CD4-positive, alpha-beta T cell treated with Interleukin-4 for 4 hours (primary cell): Measurements from ENCODE around the gene LRRC75A.
"Not testable (repeated sequence)": the region's sequence is repeated elsewhere in the genome, so short reads cannot be mapped to it uniquely, and the experiment has no call there.

Source experiments
- DNase-seq: peaks from one replicate; pipeline ENCODE4 v3.0.0-alpha.2; 2020

Gene LRRC75A

GRCh38 chr17:16428098-16428882 lies 63.7 kb downstream of the LRRC75A start:
- DNase-seq = peak; percentile 18

GRCh38 chr17:16427020-16427419 lies 65.0 kb downstream of the LRRC75A start:
- DNase-seq = no peak

- no peak for DNase-seq
These were observed 66.0 kb downstream of the LRRC75A start for GRCh38 chr17:16425698-16426659.

GRCh38 chr17:16425202-16425601 lies 66.8 kb downstream of the LRRC75A start:
- DNase-seq = no peak

GRCh38 chr17:16423226-16423872 lies 68.6 kb downstream of the LRRC75A start:
- no peak for DNase-seq

GRCh38 chr17:16422416-16422815 lies 69.6 kb downstream of the LRRC75A start:
- DNase-seq = no peak

- peak; percentile 53 for DNase-seq
These were observed 72.1 kb downstream of the LRRC75A start for GRCh38 chr17:16419929-16420271.

- peak; percentile 69 for DNase-seq
These were observed 72.7 kb downstream of the LRRC75A start for GRCh38 chr17:16419074-16419928.

GRCh38 chr17:16418685-16419068 lies 73.3 kb downstream of the LRRC75A start:
- DNase-seq = no peak

- DNase-seq = no peak
These were observed 73.9 kb downstream of the LRRC75A start for GRCh38 chr17:16417896-16418684.

GRCh38 chr17:16417399-16417798 lies 74.6 kb downstream of the LRRC75A start:
- DNase-seq = no peak

GRCh38 chr17:16415031-16415924 lies 76.7 kb downstream of the LRRC75A start, which contains the start of gene TRPV2:
TRPV2 (plus strand) TSS chr17:16415571; CDS start chr17:16417669, 2,098 bp downstream.
- DNase-seq = peak; percentile 51

- no peak for DNase-seq
These were observed 83.9 kb downstream of the LRRC75A start for GRCh38 chr17:16407911-16408588.

GRCh38 chr17:16406742-16407674 lies 85.0 kb downstream of the LRRC75A start:
- DNase-seq = no peak

GRCh38 chr17:16403847-16404246 lies 88.1 kb downstream of the LRRC75A start:
- DNase-seq = not testable (repeated sequence)

GRCh38 chr17:16398270-16399267 lies 93.4 kb downstream of the LRRC75A start:
- DNase-seq = no peak

GRCh38 chr17:16396693-16397092 lies 95.3 kb downstream of the LRRC75A start:
- DNase-seq = not testable (repeated sequence)
